Tibial artery (tissue), 4 donors: ENCODE results near the gene NUP54.

Experiments used
- DNase-seq, 2 donors: peaks; one replicate each; pipeline ENCODE4 v3.0.0-alpha.2; 2019
- H3K27ac ChIP-seq, 2 donors: fragments of 200-600 bp; sonication (generic) in 1 of 2; 1 replicate in 1 of 2; 2 replicates in 1 of 2; pipeline ENCODE4 v1.5.1; 2018 to 2019; ENCODE audit warnings: mild to moderate bottlenecking in 1 of 2
- H3K27me3 ChIP-seq, 2 donors: fragments of 200-600 bp; sonication (generic) in 1 of 2; one replicate each; pipeline versions ENCODE4 v1.5.1 to v1.6.0; 2016 to 2019
- H3K36me3 ChIP-seq, 3 donors: fragments of 200-600 bp; sonication (generic) in 2 of 3; one replicate each; pipeline ENCODE4 v1.5.1; 2016 to 2019; ENCODE audit warnings: mild to moderate bottlenecking in 2 of 3
- H3K4me1 ChIP-seq, 4 donors: fragments of 200-600 bp; sonication (generic) in 2 of 4; 1 replicate in 3 of 4; 2 replicates in 1 of 4; pipeline ENCODE4 v1.5.1; 2016 to 2019
- H3K4me3 ChIP-seq, 2 donors: fragments of 200-600 bp; sonication (generic) in 1 of 2; 1 replicate in 1 of 2; 2 replicates in 1 of 2; pipeline ENCODE4 v1.5.1; 2018 to 2019; ENCODE audit warnings: mild to moderate bottlenecking in 2 of 2
- H3K9me3 ChIP-seq, 3 donors: fragments of 200-600 bp; sonication (generic) in 1 of 3; one replicate each; pipeline ENCODE4 v1.5.1; 2016 to 2019
- CTCF ChIP-seq, 2 experiments: fragments of 200-600 bp in 1 of 2; fragments of 450-650 bp in 1 of 2; IDR thresholded peaks; one replicate each; pipeline ENCODE4 v1.5.1; 2017 to 2019; ENCODE audit warnings: antibody characterized with exemption in 2 of 2, mild to moderate bottlenecking in 1 of 2, moderate library complexity in 1 of 2
- intact Hi-C: fragments of 100-400 bp; cut with DNase I; formaldehyde crosslinking; loops from one replicate; pipeline ENCODE4 v1.15.0; 2023; ENCODE audit warnings: low total_unique reads

NUP54 gene

GRCh38 chr4:76074468-76074867, 73.7 kb downstream of the NUP54 start, which contains the start of gene ART3:
Gene ART3 (plus strand): TSS chr4:76074709. CDS start chr4:76075890, 1,181 bp downstream.
- Histone ChIP-seq H3K27ac (no peak within 1 kb of the TSS), H3K36me3 (no peaks in the 10 kb centered on the region), H3K4me3 (no peak within 1 kb of the TSS), H3K9me3 (no peaks in the 10 kb centered on the region), H3K4me1 (no peaks in the 10 kb centered on the region), H3K27me3 (no peaks in the 10 kb centered on the region)
- no peak for DNase-seq
- intact Hi-C loops = no loop called here
- no peak for TF ChIP-seq CTCF (IDR thresholded peaks at IDR 0.05)

GRCh38 chr4:76072760-76073159, 75.4 kb downstream of the NUP54 start:
- DNase-seq = no peak
- no peaks in the 10 kb centered on the region for H3K27me3 ChIP-seq
- no peak overlapping the region for H3K4me3 ChIP-seq
- H3K4me1 ChIP-seq = no peaks in the 10 kb centered on the region
- intact Hi-C loops = no loop called here
- H3K36me3 ChIP-seq = no peaks in the 10 kb centered on the region
- H3K27ac ChIP-seq = no peak overlapping the region
- no peaks in the 10 kb centered on the region for H3K9me3 ChIP-seq
- no peak for TF ChIP-seq CTCF (IDR thresholded peaks at IDR 0.05)

GRCh38 chr4:76067652-76068286, 80.4 kb downstream of the NUP54 start:
- H3K27me3 ChIP-seq = no peaks in the 10 kb centered on the region
- no peaks in the 10 kb centered on the region for H3K9me3 ChIP-seq
- peak; percentile 62 to 67 for TF ChIP-seq CTCF (IDR thresholded peaks at IDR 0.05)
- peak; percentile 74 to 77 for DNase-seq
- H3K4me1 ChIP-seq = no peaks in the 10 kb centered on the region
- no peak overlapping the region for H3K4me3 ChIP-seq
- no peaks in the 10 kb centered on the region for H3K36me3 ChIP-seq
- H3K27ac ChIP-seq = no peak overlapping the region
- intact Hi-C loops = loop anchor here (1.0 kb wide), 1 partner anchor 72 kb away; no protein-coding TSS in a partner anchor

DNA sequence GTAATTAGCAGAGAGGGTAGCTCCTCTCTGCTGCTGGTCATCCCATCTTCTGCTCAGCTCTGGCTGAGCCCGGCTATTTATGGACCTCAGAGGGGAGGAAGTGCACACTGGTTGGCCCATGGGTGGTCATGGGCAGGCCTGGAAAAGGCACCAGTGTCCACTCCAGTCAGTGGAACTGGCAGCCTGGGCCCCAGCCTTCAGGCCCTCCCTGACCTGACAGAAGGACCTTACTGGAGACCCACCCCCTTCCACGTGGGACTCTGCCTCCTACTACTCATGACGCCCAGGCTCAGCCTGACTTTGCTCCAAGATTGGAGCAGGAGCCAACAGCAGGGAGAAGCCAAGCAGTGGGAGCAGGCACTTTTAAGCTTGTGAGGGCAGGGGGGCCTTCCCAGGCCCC, 81.7 kb downstream of the NUP54 start:
- no peaks in the 10 kb centered on the region for H3K9me3 ChIP-seq
- no peaks in the 10 kb centered on the region for H3K27me3 ChIP-seq
- H3K36me3 ChIP-seq = no peaks in the 10 kb centered on the region
- H3K4me1 ChIP-seq = no peaks in the 10 kb centered on the region
- no peak for TF ChIP-seq CTCF (IDR thresholded peaks at IDR 0.05)
- intact Hi-C loops = no loop called here
- no peak for DNase-seq
- H3K27ac ChIP-seq = no peak overlapping the region
- H3K4me3 ChIP-seq = no peak overlapping the region
